SK-N-SH treated with all-trans-retinoic acid at 6 μM for 48 hours (cell line): Measurements from ENCODE around the gene ASS1.

Experiments
- ATAC-seq: fragments of 200-7000 bp; cut with Tn5 transposase; 3 replicates; pipeline ENCODE4 v1.9.1; 2020; ENCODE audit warnings: mild to moderate bottlenecking, moderate library complexity
- ARNTL ChIP-seq: fragments of 450-650 bp; formaldehyde crosslinking; IDR thresholded peaks from 2 replicates; pipeline ENCODE4 v1.5.0; 2020; ENCODE audit warnings: low read depth, mild to moderate bottlenecking, moderate library complexity, borderline replicate concordance
- BACH2 ChIP-seq: fragments of 250-450 bp; sonication (Bioruptor Pico); IDR thresholded peaks from 2 replicates; pipeline ENCODE4 v1.9.0; 2021; ENCODE audit warnings: mild to moderate bottlenecking, borderline replicate concordance
- CREB5 ChIP-seq: fragments of 250-450 bp; sonication (Bioruptor Pico); IDR thresholded peaks from 2 replicates; pipeline ENCODE4 v1.5.1; 2020; ENCODE audit warnings: low read depth, mild to moderate bottlenecking, moderate library complexity
- CSDC2 ChIP-seq: fragments of 250-450 bp; sonication (Bioruptor Pico); IDR thresholded peaks from 2 replicates; pipeline ENCODE4 v1.5.0; 2020; ENCODE audit warnings: mild to moderate bottlenecking, moderate library complexity
- CSRNP3 ChIP-seq: fragments of 250-450 bp; sonication (Bioruptor Pico); IDR thresholded peaks from 2 replicates; pipeline ENCODE4 v1.5.1; 2021; ENCODE audit warnings: mild to moderate bottlenecking, moderate library complexity
- ESRRG ChIP-seq: fragments of 250-450 bp; sonication (Bioruptor Pico); IDR thresholded peaks from 2 replicates; pipeline ENCODE4 v1.6.1; 2021; ENCODE audit warnings: mild to moderate bottlenecking
- ISL1 ChIP-seq: fragments of 250-450 bp; sonication (Bioruptor Pico); IDR thresholded peaks from 2 replicates; pipeline ENCODE4 v2.1.2; 2022; ENCODE audit warnings: mild to moderate bottlenecking, moderate library complexity
- OSR1 ChIP-seq: fragments of 250-450 bp; sonication (Bioruptor Pico); IDR thresholded peaks from 2 replicates; pipeline ENCODE4 v1.8.0; 2022; ENCODE audit warnings: moderate library complexity, mild to moderate bottlenecking, inconsistent platforms
- PATZ1 ChIP-seq: fragments of 250-450 bp; sonication (Bioruptor Pico); IDR thresholded peaks from 2 replicates; pipeline ENCODE4 v1.8.0; 2020; ENCODE audit warnings: mild to moderate bottlenecking, moderate library complexity, borderline replicate concordance
- POU6F1 ChIP-seq: fragments of 250-450 bp; sonication (Bioruptor Pico); IDR thresholded peaks from 2 replicates; pipeline ENCODE4 v1.8.0; 2021; ENCODE audit warnings: low read depth, mild to moderate bottlenecking, moderate library complexity, borderline replicate concordance
- PPARA ChIP-seq: fragments of 250-450 bp; sonication (Bioruptor Pico); IDR thresholded peaks from 2 replicates; pipeline ENCODE4 v1.5.0; 2020; ENCODE audit warnings: mild to moderate bottlenecking, borderline replicate concordance
- RARB ChIP-seq: fragments of 250-450 bp; sonication (Bioruptor Pico); IDR thresholded peaks from 2 replicates; pipeline ENCODE4 v1.8.0; 2021; ENCODE audit warnings: mild to moderate bottlenecking, moderate library complexity
- SNAI2 ChIP-seq: fragments of 250-450 bp; sonication (Bioruptor Pico); IDR thresholded peaks from 2 replicates; pipeline ENCODE4 v1.5.0; 2020; ENCODE audit warnings: mild to moderate bottlenecking, moderate library complexity
- TCF4 ChIP-seq: fragments of 250-450 bp; sonication (Bioruptor Pico); IDR thresholded peaks from 2 replicates; pipeline ENCODE4 v1.8.0; 2021; ENCODE audit warnings: mild to moderate bottlenecking, moderate library complexity, borderline replicate concordance
- TOX ChIP-seq: fragments of 250-450 bp; sonication (Bioruptor Pico); IDR thresholded peaks from 2 replicates; pipeline ENCODE4 v1.8.0; 2021; ENCODE audit warnings: mild to moderate bottlenecking, moderate library complexity, borderline replicate concordance
- TSHZ2 ChIP-seq: fragments of 250-450 bp; sonication (Bioruptor Pico); IDR thresholded peaks from 2 replicates; pipeline ENCODE4 v1.5.0; 2020; ENCODE audit warnings: mild to moderate bottlenecking, moderate library complexity
- ZC3H10 ChIP-seq: fragments of 250-450 bp; sonication (Bioruptor Pico); IDR thresholded peaks from 2 replicates; pipeline ENCODE4 v1.5.1; 2021; ENCODE audit warnings: mild to moderate bottlenecking, moderate library complexity
- ZFP3 ChIP-seq: fragments of 250-450 bp; sonication (Bioruptor Pico); IDR thresholded peaks from 2 replicates; pipeline ENCODE4 v1.5.0; 2020; ENCODE audit warnings: mild to moderate bottlenecking, moderate library complexity
- ZNF70 ChIP-seq: fragments of 450-650 bp; formaldehyde crosslinking; IDR thresholded peaks from 2 replicates; pipeline ENCODE4 v1.5.0; 2020; ENCODE audit warnings: mild to moderate bottlenecking, moderate library complexity
- ZNF8 ChIP-seq: fragments of 450-650 bp; formaldehyde crosslinking; IDR thresholded peaks from 2 replicates; pipeline ENCODE4 v1.5.0; 2020; ENCODE audit warnings: mild to moderate bottlenecking, moderate library complexity

The ASS1 gene

GRCh38 chr9:130443456-130443801, 1.3 kb upstream of the ASS1 start:
- ATAC-seq: no peak
- no peak for TF ChIP-seq POU6F1 (CRISPR knock-in tag)
- no peak for TF ChIP-seq PPARA
- no peak for TF ChIP-seq ZFP3
- no peak for TF ChIP-seq ZC3H10
- TF ChIP-seq TOX (CRISPR knock-in tag): no peak
- no peak for TF ChIP-seq SNAI2 (CRISPR knock-in tag)
- TF ChIP-seq ESRRG (CRISPR knock-in tag): no peak
- no peak for TF ChIP-seq ARNTL (CRISPR knock-in tag)
- no peak for TF ChIP-seq TSHZ2
- no peak for TF ChIP-seq ZNF8

GRCh38 chr9:130443840-130444492, 795 bp upstream of the ASS1 start:
- no peak for TF ChIP-seq ZC3H10
- TF ChIP-seq TCF4: no peak
- TF ChIP-seq ZNF70 (CRISPR knock-in tag): no peak
- TF ChIP-seq TSHZ2: no peak
- TF ChIP-seq RARB (CRISPR knock-in tag): no peak
- TF ChIP-seq POU6F1 (CRISPR knock-in tag): no peak
- no peak for TF ChIP-seq TOX (CRISPR knock-in tag)
- no peak for TF ChIP-seq ZNF8
- TF ChIP-seq PATZ1 (CRISPR knock-in tag): no peak
- TF ChIP-seq ISL1: no peak
- no peak for TF ChIP-seq ARNTL (CRISPR knock-in tag)
- no peak for TF ChIP-seq BACH2 (CRISPR knock-in tag)
- no peak for TF ChIP-seq CSDC2 (CRISPR knock-in tag)
- TF ChIP-seq ESRRG (CRISPR knock-in tag): no peak
- no peak for TF ChIP-seq SNAI2 (CRISPR knock-in tag)
- no peak for TF ChIP-seq OSR1 (CRISPR knock-in tag)
- no peak for TF ChIP-seq ZFP3
- TF ChIP-seq CREB5 (CRISPR knock-in tag): no peak
- no peak for TF ChIP-seq CSRNP3
- TF ChIP-seq PPARA: no peak
- TF ChIP-seq, all 23 proteins: peak for 0
- ATAC-seq: no peak
